NCI-H524 (cell line): Measurements from ENCODE around the gene SACS.
A peak's percentile ranks its signal among the peaks of the same experiment; 100 is the strongest.

Source experiments
- DNase-seq, 2 experiments: peaks; one replicate each; lab custom pipeline; 2025; lab: John Stamatoyannopoulos, UW

SACS gene

GRCh38 chr13:23367907-23368306 lies 65.6 kb downstream of the SACS start:
- DNase-seq, result no peak

GRCh38 chr13:23365652-23366051 lies 67.8 kb downstream of the SACS start:
- no peak for DNase-seq

- no peak for DNase-seq
These were observed 73.6 kb downstream of the SACS start for GRCh38 chr13:23359882-23360281.

- no peak for DNase-seq
These were observed 76.2 kb downstream of the SACS start for GRCh38 chr13:23357349-23357748.

- DNase-seq, result no peak
These were observed 77.1 kb downstream of the SACS start for GRCh38 chr13:23356368-23356767.

- DNase-seq, result no peak
These were observed 79.0 kb downstream of the SACS start for GRCh38 chr13:23354520-23354919.

GRCh38 chr13:23352161-23352560 lies 81.3 kb downstream of the SACS start:
- DNase-seq, result no peak

- no peak for DNase-seq
These were observed 83.5 kb downstream of the SACS start for GRCh38 chr13:23350009-23350408.

GRCh38 chr13:23349161-23349897 lies 84.2 kb downstream of the SACS start:
- DNase-seq, result no peak

- DNase-seq, result peak in 1 of 2 experiments; percentile 21
These were observed 85.0 kb downstream of the SACS start for GRCh38 chr13:23348262-23349127.

GRCh38 chr13:23347601-23348000 lies 85.9 kb downstream of the SACS start:
- no peak for DNase-seq

GRCh38 chr13:23344931-23345595 lies 88.4 kb downstream of the SACS start:
- no peak for DNase-seq

- DNase-seq, result no peak
These were observed 94.3 kb downstream of the SACS start for GRCh38 chr13:23339225-23339624.

GRCh38 chr13:23330356-23330755 lies 103.1 kb downstream of the SACS start:
- DNase-seq, result no peak

GRCh38 chr13:23325191-23325590 lies 108.3 kb downstream of the SACS start:
- no peak for DNase-seq

- DNase-seq, result no peak
These were observed 109.4 kb downstream of the SACS start for GRCh38 chr13:23323946-23324709.

GRCh38 chr13:23322353-23323336 lies 110.9 kb downstream of the SACS start:
- DNase-seq, result no peak

- DNase-seq, result no peak
These were observed 111.8 kb downstream of the SACS start for GRCh38 chr13:23321535-23322241.

GRCh38 chr13:23320926-23321534 lies 112.5 kb downstream of the SACS start:
- DNase-seq, result no peak

- no peak for DNase-seq
These were observed 113.6 kb downstream of the SACS start for GRCh38 chr13:23319883-23320224.
